ENCODE measurements around the gene LGR5.

DNA sequence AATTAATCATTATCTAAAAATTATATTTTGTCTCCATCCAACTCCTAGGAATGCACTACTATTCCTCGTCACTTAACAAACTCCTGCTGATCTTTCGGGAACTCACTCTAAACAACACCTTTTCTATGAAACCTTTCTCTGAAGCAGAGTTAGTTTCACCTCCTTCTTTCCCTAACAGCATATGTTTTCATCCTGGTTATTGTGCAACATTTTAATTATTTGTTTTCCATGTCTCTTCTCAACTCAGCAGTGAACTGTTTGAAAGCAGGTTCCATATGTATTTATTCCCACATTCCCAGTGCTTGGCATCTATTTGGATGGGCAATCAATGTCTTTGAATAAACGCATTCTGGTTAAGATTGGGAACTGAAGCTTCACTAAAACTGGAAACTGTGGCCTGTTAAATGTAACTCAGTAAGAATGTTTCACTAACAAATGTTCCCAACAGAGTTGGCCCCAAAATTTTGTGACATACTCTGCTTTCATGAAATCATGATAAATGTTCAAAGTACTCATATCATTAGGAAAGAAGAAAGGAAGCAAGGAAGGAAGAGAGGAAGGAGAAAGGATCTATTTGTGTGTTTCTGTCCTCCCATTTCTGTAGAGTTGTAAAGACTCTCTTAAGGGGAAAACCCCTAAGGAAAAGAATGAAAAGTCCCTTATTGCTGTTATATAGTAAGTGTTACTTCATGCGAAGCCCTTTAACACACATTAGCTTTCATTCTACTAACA is 13.9 kb upstream of the LGR5 start:
- TF ChIP-seq, protein P1, sequence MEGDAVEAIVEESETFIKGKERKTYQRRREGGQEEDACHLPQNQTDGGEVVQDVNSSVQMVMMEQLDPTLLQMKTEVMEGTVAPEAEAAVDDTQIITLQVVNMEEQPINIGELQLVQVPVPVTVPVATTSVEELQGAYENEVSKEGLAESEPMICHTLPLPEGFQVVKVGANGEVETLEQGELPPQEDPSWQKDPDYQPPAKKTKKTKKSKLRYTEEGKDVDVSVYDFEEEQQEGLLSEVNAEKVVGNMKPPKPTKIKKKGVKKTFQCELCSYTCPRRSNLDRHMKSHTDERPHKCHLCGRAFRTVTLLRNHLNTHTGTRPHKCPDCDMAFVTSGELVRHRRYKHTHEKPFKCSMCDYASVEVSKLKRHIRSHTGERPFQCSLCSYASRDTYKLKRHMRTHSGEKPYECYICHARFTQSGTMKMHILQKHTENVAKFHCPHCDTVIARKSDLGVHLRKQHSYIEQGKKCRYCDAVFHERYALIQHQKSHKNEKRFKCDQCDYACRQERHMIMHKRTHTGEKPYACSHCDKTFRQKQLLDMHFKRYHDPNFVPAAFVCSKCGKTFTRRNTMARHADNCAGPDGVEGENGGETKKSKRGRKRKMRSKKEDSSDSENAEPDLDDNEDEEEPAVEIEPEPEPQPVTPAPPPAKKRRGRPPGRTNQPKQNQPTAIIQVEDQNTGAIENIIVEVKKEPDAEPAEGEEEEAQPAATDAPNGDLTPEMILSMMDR (IDR thresholded peaks at IDR 0.05; ENCODE audit: insufficient read depth, low read length, poor library complexity, severe bottlenecking): no peak
- no peak for TF ChIP-seq EZH2phosphoT487 (conservative IDR thresholded peaks at IDR 0.05; ENCODE audit: low read length)

Data from SU-DHL-6 (cell line).